Osteocyte (in vitro differentiated cells): ENCODE data around the gene FSCN2. TPM values are rescaled to one million over a fixed set of nuclear protein-coding genes. Genes with fewer than 3 reads are reported as not detected.

ENCODE experiments used
- DNase-seq: peaks from one replicate; pipeline ENCODE4 v3.0.0; 2021; ENCODE audit warnings: mixed read lengths; ENCODE audit not compliant: unreplicated experiment; ENCODE audit errors: extremely low spot score
- H3K27ac Mint-ChIP-seq: one replicate; pipeline ENCODE4 v1.8.0; 2021; ENCODE audit warnings: mild to moderate bottlenecking, mixed read lengths; ENCODE audit not compliant: unreplicated experiment
- H3K27me3 Mint-ChIP-seq: one replicate; pipeline ENCODE4 v1.8.0; 2021; ENCODE audit warnings: mixed read lengths; ENCODE audit not compliant: unreplicated experiment
- H3K36me3 Mint-ChIP-seq: one replicate; pipeline ENCODE4 v1.8.0; 2021; ENCODE audit warnings: mixed read lengths; ENCODE audit not compliant: unreplicated experiment
- H3K4me1 Mint-ChIP-seq: one replicate; pipeline ENCODE4 v1.8.0; 2021; ENCODE audit warnings: mixed read lengths; ENCODE audit not compliant: unreplicated experiment
- H3K4me3 Mint-ChIP-seq: one replicate; pipeline ENCODE4 v1.8.0; 2021; ENCODE audit warnings: mild to moderate bottlenecking, moderate library complexity, mixed read lengths; ENCODE audit not compliant: unreplicated experiment
- H3K9me3 Mint-ChIP-seq: one replicate; pipeline ENCODE4 v1.8.0; 2021; ENCODE audit warnings: mixed read lengths; ENCODE audit not compliant: unreplicated experiment
- total RNA-seq: library from RNA; stranded (reverse); gene quantifications from 2 replicates; pipeline ENCODE4 v1.2.1, GENCODE V29; 2021
- TF ChIP-seq, protein P1 (sequence below): fragments of 200-600 bp; sonication (generic); IDR thresholded peaks from 2 replicates; pipeline ENCODE4 v1.5.0; 2021; ENCODE audit warnings: antibody characterized with exemption, mild to moderate bottlenecking, moderate library complexity

Gene FSCN2
- total RNA-seq, 1 donor from 2014 or later, result 3.0 TPM

DNA sequence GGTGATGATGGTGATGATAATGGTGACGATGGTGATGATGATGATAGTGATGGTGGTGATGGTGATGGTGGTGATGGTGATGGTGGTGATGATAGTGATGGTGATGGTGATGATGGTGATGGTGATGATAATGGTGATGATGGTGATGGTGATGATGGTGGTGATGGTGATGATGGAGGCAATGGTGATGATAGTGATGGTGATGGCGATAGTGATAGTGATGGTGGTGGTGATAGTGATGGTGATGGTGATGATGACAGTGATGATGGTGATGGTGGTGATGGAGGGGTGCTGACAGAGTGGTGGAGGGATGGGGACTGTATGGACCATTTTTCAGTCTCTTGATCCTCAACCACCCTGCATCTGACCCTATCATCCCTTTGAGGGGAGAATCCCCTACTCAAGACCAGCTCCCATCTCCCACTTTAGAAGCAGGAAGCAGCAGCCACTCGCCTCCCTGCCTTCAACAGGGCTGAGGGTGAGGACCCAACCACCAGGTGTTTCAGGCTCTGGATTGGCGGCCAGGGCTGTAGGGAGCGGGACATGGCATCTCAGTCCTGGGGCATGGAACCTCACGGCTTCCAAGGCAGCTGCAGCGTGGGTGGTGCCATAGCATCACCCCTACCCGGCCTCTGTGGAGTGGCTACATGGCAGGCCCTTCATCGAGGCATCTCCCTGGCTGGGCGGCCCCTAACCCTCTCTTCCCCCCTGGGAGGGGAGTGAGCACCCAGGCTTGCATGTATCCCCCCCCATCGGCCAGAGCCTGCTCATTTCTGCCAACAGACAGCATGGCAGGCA is 4.5 kb downstream of the FSCN2 start:
- peaks cover 8% of the 10 kb centered on the region for H3K4me1 Mint-ChIP-seq
- no peaks in the 10 kb centered on the region for H3K27me3 Mint-ChIP-seq
- peaks cover under 1% of the 10 kb centered on the region for H3K36me3 Mint-ChIP-seq
- DNase-seq, result no peak
- TF ChIP-seq, protein P1, sequence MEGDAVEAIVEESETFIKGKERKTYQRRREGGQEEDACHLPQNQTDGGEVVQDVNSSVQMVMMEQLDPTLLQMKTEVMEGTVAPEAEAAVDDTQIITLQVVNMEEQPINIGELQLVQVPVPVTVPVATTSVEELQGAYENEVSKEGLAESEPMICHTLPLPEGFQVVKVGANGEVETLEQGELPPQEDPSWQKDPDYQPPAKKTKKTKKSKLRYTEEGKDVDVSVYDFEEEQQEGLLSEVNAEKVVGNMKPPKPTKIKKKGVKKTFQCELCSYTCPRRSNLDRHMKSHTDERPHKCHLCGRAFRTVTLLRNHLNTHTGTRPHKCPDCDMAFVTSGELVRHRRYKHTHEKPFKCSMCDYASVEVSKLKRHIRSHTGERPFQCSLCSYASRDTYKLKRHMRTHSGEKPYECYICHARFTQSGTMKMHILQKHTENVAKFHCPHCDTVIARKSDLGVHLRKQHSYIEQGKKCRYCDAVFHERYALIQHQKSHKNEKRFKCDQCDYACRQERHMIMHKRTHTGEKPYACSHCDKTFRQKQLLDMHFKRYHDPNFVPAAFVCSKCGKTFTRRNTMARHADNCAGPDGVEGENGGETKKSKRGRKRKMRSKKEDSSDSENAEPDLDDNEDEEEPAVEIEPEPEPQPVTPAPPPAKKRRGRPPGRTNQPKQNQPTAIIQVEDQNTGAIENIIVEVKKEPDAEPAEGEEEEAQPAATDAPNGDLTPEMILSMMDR, result no peak
- no peaks in the 10 kb centered on the region for H3K9me3 Mint-ChIP-seq
- H3K27ac Mint-ChIP-seq, result no peak overlapping the region
- no peak overlapping the region for H3K4me3 Mint-ChIP-seq

DNA sequence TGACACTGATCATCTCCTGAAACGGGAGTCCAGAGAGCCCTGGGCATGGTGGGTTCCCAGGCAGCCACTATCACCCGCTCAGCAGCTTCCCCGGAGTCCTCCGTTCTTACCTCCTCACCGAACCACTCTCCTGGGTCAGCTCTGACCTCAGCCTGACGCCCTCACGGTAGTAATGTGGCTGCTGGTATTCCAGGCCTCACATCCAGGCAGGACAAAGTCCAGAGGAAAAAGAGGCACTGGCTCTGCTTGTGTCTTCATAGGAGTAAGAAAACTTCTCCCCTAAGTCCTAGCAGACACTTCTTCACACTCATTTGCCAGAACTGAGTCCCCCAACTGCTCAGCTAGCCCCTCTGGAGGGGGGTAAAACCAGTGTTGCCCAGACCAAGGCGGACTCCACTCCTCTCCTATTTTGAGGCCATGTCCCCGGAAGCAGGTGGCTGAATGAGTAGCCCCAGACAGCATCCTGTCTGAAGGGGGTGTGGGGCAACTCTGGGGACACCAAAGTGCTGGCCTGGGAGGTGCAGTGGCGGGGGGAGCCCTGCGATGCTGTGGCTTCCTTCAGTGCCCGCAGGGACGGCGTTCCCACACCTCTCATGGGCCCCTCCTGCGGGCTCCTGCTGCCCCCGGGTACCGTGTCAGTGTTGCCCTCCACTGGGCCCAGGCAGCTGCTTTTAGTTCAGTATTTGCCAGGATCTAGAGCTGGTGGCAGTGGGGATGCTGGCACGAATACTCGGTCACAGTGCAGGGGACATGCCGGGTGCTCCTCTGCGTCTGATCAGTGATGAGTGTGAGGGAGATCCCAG is 5.4 kb downstream of the FSCN2 start:
- TF ChIP-seq, protein P1, result no peak
- DNase-seq, result no peak
- H3K4me1 Mint-ChIP-seq, result peaks cover 6% of the 10 kb centered on the region
- no peak overlapping the region for H3K4me3 Mint-ChIP-seq
- H3K36me3 Mint-ChIP-seq, result peaks cover 5% of the 10 kb centered on the region
- H3K27me3 Mint-ChIP-seq, result no peaks in the 10 kb centered on the region
- H3K27ac Mint-ChIP-seq, result peak overlapping the region; percentile 69
- H3K9me3 Mint-ChIP-seq, result no peaks in the 10 kb centered on the region

DNA sequence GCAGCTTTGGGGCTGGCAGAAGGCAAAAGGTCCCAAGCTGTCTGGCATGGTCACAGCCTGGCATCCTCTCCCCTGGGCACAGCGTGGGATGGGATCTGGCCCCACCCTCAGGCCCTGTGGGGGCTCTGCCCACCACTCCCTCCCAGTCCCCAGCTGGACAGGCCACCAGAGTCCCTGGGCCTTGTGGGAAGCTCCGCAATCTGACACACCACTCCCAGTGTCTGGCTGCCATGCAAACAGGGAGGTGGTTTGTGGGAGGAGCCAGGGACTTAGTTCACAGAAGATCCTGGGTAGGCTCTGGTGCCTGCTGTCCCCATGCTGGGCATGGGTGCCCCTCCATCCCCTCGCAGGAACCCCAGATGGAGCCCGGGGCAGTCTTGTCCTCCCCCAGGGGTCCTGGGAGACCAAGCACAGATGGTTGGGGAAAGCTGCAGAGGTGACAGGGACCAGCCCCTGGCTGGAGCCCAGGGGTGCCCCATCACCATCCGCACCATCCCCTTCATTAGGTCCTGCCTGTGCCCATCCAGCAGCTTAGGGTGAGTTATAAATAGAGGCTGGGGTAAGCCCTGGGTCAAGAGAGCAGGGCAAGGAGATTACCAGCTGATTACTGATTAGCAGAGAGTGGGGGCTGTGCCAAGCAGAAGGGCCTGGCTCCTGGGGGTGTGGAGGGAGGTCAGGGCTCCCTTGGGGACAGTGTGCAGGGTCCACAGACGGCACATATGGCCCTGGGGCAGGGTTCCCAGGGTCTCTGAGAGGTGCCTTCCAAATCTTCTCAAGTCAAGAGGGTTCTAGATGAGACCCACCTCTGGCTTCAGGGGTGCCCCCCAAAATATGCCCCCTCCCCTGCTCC is 6.2 kb downstream of the FSCN2 start:
- peaks cover 8% of the 10 kb centered on the region for H3K4me1 Mint-ChIP-seq
- TF ChIP-seq, protein P1, result no peak
- no peak overlapping the region for H3K27ac Mint-ChIP-seq
- no peaks in the 10 kb centered on the region for H3K27me3 Mint-ChIP-seq
- H3K36me3 Mint-ChIP-seq, result peaks cover 6% of the 10 kb centered on the region
- H3K4me3 Mint-ChIP-seq, result no peak overlapping the region
- no peaks in the 10 kb centered on the region for H3K9me3 Mint-ChIP-seq
- DNase-seq, result no peak

DNA sequence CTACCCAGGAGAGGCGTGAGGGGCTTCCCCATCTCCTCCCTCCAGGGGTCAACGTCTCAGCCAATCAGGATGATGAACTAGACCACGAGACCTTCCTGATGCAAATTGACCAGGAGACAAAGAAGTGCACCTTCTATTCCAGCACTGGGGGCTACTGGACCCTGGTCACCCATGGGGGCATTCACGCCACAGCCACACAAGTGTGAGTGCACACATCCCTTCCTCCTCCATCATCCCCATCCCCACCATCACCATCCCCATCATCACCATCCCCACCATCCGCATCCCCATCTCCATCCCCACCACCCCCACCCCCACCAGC is 6.8 kb downstream of the FSCN2 start:
- TF ChIP-seq, protein P1, result no peak
- H3K4me3 Mint-ChIP-seq, result no peak overlapping the region
- H3K36me3 Mint-ChIP-seq, result peaks cover 6% of the 10 kb centered on the region
- H3K27me3 Mint-ChIP-seq, result no peaks in the 10 kb centered on the region
- H3K27ac Mint-ChIP-seq, result no peak overlapping the region
- H3K9me3 Mint-ChIP-seq, result no peaks in the 10 kb centered on the region
- peaks cover 8% of the 10 kb centered on the region for H3K4me1 Mint-ChIP-seq
- no peak for DNase-seq
